AG10803 (cell line): Measurements from ENCODE around the gene MDGA2.

Experiments used
- DNase-seq: peaks from one replicate; pipeline ENCODE4 v3.0.0; 2010; ENCODE audit warnings: low read depth
- H3K4me3 ChIP-seq: 2 replicates; pipeline ENCODE4 v1.5.1; 2011; ENCODE audit warnings: mild to moderate bottlenecking, low read length, control low read depth
- TF ChIP-seq, protein P1 (sequence below): conservative IDR thresholded peaks from 2 replicates; pipeline ENCODE4 v1.5.1; 2011; ENCODE audit warnings: mild to moderate bottlenecking, low read length, control low read depth, inconsistent platforms

MDGA2 gene

DNA sequence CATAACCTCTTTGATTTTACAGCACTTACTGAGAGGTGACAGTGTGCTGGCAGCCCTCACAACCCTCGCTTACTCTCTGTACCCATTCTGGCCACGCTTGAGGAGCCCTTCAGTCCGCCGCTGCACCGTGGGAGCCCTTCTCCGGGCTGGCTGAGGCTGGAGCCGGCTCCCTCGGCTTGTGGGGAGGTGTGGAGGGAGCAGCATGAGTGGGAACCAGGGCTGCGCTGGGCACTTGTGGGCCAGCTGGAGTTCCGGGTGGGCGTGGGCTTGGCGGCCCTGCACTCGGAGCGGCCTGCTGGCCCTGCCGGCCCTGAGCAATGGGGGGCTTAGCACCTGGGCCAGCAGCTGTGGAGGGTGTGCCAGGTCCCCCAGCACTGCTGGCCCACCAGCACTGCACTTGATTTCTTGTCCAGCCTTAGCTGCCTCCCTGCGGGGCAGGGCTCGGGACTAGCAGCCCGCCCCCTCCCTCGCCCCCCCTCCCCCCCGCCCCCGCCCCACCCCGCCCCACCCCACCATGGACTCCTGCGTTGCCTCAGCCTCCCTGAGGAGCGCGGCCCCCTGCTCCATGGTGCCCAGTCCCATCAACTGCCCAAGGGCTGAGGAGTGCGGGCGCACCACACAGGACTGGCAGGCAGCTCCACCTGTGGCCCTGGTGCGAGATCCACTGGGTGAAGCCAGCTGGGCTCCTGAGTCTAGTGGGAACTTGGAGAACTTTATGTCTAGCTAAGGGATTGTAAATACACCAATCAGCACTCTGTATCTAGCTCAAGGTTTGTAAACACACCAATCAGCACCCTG lies 9.9 kb downstream of the MDGA2 start:
- TF ChIP-seq, protein P1, sequence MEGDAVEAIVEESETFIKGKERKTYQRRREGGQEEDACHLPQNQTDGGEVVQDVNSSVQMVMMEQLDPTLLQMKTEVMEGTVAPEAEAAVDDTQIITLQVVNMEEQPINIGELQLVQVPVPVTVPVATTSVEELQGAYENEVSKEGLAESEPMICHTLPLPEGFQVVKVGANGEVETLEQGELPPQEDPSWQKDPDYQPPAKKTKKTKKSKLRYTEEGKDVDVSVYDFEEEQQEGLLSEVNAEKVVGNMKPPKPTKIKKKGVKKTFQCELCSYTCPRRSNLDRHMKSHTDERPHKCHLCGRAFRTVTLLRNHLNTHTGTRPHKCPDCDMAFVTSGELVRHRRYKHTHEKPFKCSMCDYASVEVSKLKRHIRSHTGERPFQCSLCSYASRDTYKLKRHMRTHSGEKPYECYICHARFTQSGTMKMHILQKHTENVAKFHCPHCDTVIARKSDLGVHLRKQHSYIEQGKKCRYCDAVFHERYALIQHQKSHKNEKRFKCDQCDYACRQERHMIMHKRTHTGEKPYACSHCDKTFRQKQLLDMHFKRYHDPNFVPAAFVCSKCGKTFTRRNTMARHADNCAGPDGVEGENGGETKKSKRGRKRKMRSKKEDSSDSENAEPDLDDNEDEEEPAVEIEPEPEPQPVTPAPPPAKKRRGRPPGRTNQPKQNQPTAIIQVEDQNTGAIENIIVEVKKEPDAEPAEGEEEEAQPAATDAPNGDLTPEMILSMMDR, result no peak
- DNase-seq, result no peak
- no peak overlapping the region for H3K4me3 ChIP-seq

DNA sequence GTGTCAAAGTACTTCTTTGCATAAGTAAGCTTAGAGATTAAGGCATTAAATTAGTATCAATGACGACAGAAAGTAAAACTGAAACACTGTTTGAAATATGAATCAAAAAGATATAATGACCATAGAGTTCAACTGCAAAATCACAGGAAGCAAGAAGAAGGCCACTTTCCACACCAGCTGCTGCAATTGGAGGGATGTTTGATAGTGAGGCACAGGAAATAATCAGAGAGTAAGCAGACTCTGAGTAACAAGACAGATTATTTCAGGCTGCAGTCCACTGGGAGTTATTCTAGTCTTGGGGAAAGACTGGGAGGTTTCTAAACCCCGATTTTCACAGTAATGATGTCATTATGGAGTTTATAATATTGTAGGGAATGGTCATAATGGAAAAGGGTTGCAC lies 12.9 kb downstream of the MDGA2 start:
- H3K4me3 ChIP-seq, result no peak overlapping the region
- TF ChIP-seq, protein P1, result no peak
- DNase-seq, result no peak

DNA sequence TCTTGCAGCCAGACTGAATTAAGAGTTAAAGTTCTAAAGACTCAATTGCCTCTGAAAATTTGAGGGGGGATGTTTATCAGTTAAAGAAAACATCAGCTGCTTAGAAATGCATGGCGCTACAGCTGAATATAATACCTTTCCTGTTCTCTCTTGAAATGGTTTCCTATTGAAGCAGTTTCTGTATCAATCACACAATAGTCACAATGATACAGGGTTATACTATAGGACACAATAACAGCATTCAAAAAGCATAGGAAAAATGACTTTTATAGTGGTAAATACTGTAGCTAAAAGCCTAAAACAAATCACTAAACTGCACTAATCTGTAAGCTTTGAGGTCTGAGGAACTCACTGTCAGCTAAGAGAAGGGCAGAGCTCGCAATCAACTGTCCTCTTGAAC lies 15.2 kb downstream of the MDGA2 start:
- H3K4me3 ChIP-seq, result no peak overlapping the region
- TF ChIP-seq, protein P1, result no peak
- DNase-seq, result no peak

DNA sequence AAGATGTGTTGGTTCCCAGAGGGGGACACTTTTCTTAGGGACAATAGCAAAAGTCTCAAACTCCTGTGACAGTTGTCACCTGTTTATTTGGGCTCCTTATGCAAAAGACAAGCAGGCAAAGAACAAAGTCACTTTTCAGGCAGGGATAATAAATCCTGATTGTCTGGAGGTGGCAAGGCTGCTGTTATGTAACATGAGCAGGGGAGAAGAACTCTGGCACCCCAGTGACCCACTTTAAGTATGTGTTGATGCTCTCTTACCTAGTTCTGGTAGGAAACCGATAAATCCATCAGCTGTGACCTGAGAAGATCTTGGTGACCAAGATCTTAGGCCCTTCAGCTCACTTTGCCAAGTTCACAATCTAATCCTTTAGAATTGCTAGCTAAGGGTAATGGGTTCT lies 17.4 kb downstream of the MDGA2 start:
- TF ChIP-seq, protein P1, result no peak
- DNase-seq, result no peak

DNA sequence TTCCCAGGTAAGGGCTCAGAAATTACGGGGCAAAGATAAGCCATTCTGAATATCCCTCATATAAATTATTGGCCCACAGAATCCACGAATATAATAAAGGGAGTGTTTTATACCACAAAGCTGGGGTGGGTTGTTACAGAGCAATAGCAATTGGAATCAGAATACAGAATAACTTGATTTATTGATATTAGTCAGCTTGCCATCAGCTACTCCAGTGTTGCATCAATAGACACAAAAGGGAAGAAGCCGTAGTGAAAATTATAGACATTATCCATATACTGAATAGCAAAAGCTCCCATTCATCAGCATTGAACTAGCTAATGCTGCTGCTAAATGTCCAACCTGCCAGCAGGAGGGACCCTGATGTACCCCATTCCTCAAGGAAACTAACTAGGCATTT lies 18.3 kb downstream of the MDGA2 start:
- TF ChIP-seq, protein P1, result no peak
- no peak overlapping the region for H3K4me3 ChIP-seq
- no peak for DNase-seq

More for the DNA sequence above, 17.4 kb downstream of the MDGA2 start:
- no peak overlapping the region for H3K4me3 ChIP-seq

DNA sequence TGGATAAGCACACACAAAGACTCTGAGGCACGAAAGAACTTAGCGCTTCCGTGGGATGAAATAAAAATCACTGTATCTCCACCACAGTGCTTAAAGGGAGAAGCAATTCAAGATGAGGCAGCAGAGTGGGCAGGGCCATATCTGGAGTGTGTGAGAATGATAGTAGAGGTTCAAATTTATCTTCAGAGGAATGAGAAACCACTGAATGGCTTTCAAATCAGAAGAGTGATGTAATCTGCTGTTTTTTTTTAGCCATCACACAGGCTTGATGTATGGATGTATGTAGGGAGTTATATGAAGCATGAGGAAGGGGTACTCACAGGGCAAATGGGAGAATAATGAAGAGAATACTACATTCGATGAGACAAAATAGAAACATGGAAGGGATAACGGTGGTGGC lies 24.1 kb downstream of the MDGA2 start:
- DNase-seq, result no peak
- TF ChIP-seq, protein P1, result no peak
- H3K4me3 ChIP-seq, result no peak overlapping the region

DNA sequence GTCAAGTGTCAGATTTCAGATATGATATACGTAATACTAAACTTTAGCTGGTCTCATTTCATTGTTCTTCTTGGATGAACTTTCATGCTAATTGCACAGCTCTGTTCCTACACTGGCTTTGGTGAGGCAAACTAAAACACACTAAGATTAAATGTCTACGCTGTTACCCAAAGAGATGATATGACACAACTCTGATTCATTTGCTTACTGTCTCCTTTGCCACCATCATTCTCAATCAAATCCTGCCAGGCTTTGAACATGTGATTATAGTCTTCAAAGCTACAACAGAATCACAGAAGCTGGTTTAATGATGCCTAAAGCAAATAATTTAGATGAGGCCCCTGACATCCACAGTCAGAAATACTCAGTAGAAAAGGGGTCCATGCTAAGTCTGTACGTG lies 37.7 kb downstream of the MDGA2 start:
- DNase-seq, result no peak
- TF ChIP-seq, protein P1, result no peak
- H3K4me3 ChIP-seq, result no peak overlapping the region
